Epithelial cell of proximal tubule (primary cell): ENCODE data around the gene ACSS2. TPM values are rescaled to one million over a fixed set of nuclear protein-coding genes. Genes with fewer than 3 reads are reported as not detected.
A peak's percentile ranks its signal among the peaks of the same experiment; 100 is the strongest.

Experiments
- DNase-seq: peaks from one replicate; pipeline ENCODE4 v3.0.0-alpha.2; 2011; ENCODE audit warnings: low read depth
- H3K4me3 ChIP-seq: 2 replicates; pipeline ENCODE4 v1.5.1; 2011; ENCODE audit warnings: low read depth, mild to moderate bottlenecking, low read length
- total RNA-seq: library from RNA; depleted of rRNA; stranded (reverse); fragments of >200 nt; gene quantifications from 2 replicates; pipeline ENCODE4 v1.2.3, GENCODE V29; 2015
- TF ChIP-seq, protein P1 (sequence below): conservative IDR thresholded peaks from 2 replicates; pipeline ENCODE4 v1.5.1; 2012; ENCODE audit warnings: low read depth, mild to moderate bottlenecking, low read length

Gene ACSS2, protein sequence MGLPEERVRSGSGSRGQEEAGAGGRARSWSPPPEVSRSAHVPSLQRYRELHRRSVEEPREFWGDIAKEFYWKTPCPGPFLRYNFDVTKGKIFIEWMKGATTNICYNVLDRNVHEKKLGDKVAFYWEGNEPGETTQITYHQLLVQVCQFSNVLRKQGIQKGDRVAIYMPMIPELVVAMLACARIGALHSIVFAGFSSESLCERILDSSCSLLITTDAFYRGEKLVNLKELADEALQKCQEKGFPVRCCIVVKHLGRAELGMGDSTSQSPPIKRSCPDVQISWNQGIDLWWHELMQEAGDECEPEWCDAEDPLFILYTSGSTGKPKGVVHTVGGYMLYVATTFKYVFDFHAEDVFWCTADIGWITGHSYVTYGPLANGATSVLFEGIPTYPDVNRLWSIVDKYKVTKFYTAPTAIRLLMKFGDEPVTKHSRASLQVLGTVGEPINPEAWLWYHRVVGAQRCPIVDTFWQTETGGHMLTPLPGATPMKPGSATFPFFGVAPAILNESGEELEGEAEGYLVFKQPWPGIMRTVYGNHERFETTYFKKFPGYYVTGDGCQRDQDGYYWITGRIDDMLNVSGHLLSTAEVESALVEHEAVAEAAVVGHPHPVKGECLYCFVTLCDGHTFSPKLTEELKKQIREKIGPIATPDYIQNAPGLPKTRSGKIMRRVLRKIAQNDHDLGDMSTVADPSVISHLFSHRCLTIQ
- 24.3 and 28.1 TPM in 2 replicates for total RNA-seq

DNA sequence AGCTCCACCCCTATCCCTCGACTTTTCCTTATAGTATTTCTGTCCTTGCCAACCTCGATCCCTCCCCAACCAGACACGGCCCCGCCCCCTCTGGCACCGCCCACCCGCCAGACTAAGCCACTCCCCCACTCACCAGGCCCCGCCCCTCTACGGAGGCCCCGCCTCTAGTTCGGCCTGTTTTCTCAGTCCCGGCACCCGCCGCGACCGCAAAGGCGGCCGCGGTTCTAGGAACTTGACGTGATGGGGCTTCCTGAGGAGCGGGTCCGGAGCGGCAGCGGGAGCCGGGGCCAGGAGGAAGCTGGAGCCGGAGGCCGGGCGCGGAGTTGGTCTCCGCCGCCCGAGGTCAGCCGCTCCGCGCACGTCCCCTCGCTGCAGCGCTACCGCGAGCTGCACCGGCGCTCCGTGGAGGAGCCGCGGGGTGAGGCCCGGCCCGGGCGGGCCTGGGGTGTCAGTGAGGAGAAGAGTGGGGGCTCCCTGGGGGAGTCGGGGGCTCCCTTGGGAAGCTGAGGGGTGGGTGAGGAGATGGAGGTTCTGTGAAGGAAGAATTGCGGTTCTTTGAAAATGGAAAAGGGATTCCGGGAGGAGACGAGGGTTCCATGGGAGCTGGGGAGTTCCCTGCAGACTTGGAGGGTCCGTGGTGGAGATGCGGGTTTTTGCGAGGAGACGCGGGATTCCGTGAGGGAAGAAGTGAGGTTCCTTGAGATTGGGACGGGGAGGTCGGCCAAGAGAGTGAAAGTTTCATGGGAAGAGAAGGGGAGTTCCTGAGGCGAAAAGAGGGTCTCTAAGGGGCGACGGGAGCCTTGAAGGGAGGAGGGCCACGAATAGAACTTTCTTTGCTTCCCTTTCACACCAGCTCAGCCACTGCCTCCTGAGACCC lies at the start of gene ACSS2:
TSS of gene ACSS2 (plus strand) at position 207 of the 877 bp plus-strand sequence. CDS start at position 241, 34 bp downstream.
- TF ChIP-seq, protein P1, sequence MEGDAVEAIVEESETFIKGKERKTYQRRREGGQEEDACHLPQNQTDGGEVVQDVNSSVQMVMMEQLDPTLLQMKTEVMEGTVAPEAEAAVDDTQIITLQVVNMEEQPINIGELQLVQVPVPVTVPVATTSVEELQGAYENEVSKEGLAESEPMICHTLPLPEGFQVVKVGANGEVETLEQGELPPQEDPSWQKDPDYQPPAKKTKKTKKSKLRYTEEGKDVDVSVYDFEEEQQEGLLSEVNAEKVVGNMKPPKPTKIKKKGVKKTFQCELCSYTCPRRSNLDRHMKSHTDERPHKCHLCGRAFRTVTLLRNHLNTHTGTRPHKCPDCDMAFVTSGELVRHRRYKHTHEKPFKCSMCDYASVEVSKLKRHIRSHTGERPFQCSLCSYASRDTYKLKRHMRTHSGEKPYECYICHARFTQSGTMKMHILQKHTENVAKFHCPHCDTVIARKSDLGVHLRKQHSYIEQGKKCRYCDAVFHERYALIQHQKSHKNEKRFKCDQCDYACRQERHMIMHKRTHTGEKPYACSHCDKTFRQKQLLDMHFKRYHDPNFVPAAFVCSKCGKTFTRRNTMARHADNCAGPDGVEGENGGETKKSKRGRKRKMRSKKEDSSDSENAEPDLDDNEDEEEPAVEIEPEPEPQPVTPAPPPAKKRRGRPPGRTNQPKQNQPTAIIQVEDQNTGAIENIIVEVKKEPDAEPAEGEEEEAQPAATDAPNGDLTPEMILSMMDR = no peak
- no peak for DNase-seq
- peak within 1 kb of the TSS; percentile 95 for H3K4me3 ChIP-seq

DNA sequence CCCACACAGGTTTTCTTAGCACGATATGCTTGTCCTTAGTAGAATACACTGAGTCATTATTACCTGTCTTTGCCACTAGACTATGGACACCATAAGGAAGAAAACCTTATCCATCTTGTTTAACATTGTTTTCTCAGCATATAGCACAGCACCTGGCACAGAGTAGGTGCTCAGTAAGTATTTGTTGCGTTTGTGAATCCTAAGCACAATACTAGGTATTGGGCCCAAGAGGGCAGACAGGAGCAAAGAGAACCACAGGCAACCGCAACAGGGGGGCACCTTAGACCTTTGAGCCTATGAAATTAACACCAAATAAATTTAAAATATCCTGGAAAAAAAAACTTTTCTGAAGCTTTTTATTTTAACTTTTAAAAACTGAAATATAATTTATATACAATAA lies 47.2 kb upstream of the ACSS2 start:
- no peak for DNase-seq
- no peak overlapping the region for H3K4me3 ChIP-seq
- TF ChIP-seq, protein P1 = no peak

DNA sequence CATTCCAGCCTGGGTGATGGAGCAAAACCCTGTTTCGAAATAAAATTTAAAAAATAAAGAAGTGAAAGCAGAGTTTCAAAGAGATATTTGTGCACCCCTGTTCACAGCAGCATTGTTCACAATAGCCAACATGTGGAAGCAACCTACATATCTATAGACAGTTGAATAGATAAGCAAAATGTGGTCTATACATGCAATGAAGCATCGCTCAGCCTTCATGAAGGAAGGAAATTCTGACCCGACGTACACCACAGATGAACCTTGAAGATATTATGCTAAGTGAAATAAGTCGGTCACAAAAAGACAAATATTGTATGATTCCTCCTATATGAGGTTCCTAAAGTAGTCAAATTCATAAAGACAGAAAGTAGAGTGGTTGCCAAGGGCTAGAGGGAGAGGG lies 44.5 kb upstream of the ACSS2 start:
- DNase-seq = no peak
- H3K4me3 ChIP-seq = no peak overlapping the region
- TF ChIP-seq, protein P1 = no peak

DNA sequence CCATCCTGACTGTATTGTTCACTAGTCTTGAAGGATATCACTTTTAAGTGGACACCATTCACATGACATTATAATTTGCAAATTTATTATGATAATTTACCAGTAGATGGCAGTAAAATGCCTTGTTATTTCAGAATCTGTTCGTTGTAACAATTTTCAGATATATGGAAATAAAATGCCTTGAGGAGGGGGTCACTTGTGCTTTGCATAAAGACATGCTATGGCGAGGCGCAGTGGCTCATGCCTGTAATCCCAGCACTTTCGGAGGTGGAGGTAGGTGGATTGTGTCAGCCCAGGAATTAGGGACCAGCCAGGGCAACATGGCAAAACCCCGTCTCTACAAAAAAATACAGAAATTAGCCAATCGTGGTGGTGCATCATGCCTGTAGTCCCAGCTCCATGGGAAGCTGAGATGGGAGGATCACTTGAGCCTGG lies 41.9 kb upstream of the ACSS2 start:
- TF ChIP-seq, protein P1 = peak; percentile 42
- no peak overlapping the region for H3K4me3 ChIP-seq
- DNase-seq = no peak

DNA sequence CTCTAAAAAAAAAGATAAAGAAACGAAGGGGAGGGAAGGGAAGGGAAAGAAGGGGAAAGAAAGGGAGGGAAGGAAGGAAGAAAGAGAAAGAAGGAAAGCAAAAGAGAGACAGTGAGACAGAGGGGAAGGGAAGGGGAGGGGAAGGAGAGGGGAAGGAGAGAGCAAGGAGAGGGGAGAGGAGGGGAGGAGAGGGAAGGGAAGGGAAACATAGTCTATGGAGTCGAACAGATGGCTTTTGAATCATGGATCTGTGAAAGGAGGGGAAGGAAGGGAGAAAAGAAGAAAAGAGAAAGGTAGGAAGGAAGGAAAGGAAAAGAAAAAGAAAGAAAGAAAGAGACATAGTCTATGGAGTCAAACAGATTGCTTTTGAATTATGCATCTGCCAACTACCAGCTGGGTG lies 34.3 kb upstream of the ACSS2 start:
- TF ChIP-seq, protein P1 = no peak
- DNase-seq = no peak
- no peak overlapping the region for H3K4me3 ChIP-seq

DNA sequence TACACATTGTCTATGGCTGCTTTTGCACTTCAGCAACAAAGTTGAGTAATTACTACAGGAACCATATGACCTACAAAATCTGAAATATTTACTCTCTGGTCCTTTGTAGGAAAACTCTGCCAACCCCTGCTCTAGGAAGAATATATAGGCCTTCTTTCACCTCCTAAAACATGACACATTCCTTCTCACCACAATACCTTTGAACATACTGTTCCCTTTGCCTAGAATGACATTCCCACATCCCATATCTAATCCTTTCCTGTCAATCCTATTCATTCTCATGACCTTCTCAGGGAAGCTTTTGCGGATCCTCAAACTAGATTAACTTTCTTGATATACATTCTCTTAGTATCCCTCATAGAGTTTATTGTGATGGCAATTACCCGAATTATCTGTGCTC lies 33.0 kb upstream of the ACSS2 start:
- H3K4me3 ChIP-seq = no peak overlapping the region
- DNase-seq = no peak

More for the DNA sequence above, 33.0 kb upstream of the ACSS2 start:
- TF ChIP-seq, protein P1 = no peak
